ENCODE measurements around the gene ALB.

DNA sequence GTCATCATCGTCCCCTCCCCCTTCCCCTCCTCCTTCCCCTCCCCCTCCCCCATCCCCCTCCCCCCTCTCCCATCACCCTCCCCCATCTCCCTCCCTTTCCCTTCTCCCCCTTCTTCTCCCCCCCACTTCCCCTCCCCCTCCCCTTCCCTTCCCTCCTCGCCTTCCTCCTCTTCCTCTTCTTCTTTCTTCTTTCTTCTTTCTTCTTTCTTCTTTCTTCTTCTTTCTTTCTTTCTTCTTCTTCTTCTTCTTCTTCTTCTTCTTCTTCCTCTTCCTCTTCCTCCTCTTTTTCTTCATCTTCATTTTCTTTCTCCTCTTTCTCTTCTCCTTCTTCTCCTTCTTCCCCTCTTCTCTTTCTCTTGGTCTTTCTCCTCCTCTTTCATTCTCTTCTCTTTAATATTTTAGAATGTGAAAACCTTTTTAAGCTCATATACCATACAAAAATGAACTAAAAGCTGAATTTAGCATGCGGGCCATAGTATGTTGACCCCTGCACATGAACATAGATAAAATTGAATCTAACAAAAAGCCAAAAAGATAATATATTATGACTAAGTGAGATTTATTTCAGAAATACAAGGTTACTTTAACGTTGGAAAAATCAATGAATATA, 56.9 kb downstream of the ALB start:
- TF ChIP-seq, protein P1, sequence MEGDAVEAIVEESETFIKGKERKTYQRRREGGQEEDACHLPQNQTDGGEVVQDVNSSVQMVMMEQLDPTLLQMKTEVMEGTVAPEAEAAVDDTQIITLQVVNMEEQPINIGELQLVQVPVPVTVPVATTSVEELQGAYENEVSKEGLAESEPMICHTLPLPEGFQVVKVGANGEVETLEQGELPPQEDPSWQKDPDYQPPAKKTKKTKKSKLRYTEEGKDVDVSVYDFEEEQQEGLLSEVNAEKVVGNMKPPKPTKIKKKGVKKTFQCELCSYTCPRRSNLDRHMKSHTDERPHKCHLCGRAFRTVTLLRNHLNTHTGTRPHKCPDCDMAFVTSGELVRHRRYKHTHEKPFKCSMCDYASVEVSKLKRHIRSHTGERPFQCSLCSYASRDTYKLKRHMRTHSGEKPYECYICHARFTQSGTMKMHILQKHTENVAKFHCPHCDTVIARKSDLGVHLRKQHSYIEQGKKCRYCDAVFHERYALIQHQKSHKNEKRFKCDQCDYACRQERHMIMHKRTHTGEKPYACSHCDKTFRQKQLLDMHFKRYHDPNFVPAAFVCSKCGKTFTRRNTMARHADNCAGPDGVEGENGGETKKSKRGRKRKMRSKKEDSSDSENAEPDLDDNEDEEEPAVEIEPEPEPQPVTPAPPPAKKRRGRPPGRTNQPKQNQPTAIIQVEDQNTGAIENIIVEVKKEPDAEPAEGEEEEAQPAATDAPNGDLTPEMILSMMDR (IDR thresholded peaks at IDR 0.05) = no peak
- TF ChIP-seq POLR2A (IDR thresholded peaks at IDR 0.05) = no peak

Data from esophagus squamous epithelium (tissue), 4 donors.